AG20443 (cell line): ENCODE results near the gene CMSS1.
A peak's percentile ranks its signal among the peaks of the same experiment; 100 is the strongest.

Experiments
- DNase-seq: peaks from one replicate; pipeline ENCODE4 v3.0.0; 2012; ENCODE audit warnings: low spot score, mixed read lengths

The CMSS1 gene

GRCh38 chr3:99903869-99904268 lies 86.2 kb downstream of the CMSS1 start:
- DNase-seq = no peak

- DNase-seq = no peak
These were observed 90.4 kb downstream of the CMSS1 start for GRCh38 chr3:99907959-99908544.

GRCh38 chr3:99909714-99910495 lies 92.2 kb downstream of the CMSS1 start:
- no peak for DNase-seq

- DNase-seq = no peak
These were observed 93.2 kb downstream of the CMSS1 start for GRCh38 chr3:99910752-99911290.

GRCh38 chr3:99911433-99911832 lies 93.8 kb downstream of the CMSS1 start:
- DNase-seq = no peak

- no peak for DNase-seq
These were observed 98.3 kb downstream of the CMSS1 start for GRCh38 chr3:99915906-99916432.

- DNase-seq = no peak
These were observed 101.1 kb downstream of the CMSS1 start for GRCh38 chr3:99918715-99919114.

- DNase-seq = no peak
These were observed 102.0 kb downstream of the CMSS1 start for GRCh38 chr3:99919694-99920093.

- peak; percentile 66 for DNase-seq
These were observed 103.1 kb downstream of the CMSS1 start for GRCh38 chr3:99920481-99921376.

- no peak for DNase-seq
These were observed 103.7 kb downstream of the CMSS1 start for GRCh38 chr3:99921377-99921695.

GRCh38 chr3:99921986-99922385 lies 104.3 kb downstream of the CMSS1 start:
- DNase-seq = no peak

GRCh38 chr3:99923873-99924272 lies 106.2 kb downstream of the CMSS1 start:
- no peak for DNase-seq

GRCh38 chr3:99925584-99926230 lies 108.0 kb downstream of the CMSS1 start:
- DNase-seq = peak; percentile 62

- no peak for DNase-seq
These were observed 110.2 kb downstream of the CMSS1 start for GRCh38 chr3:99927671-99928457.

GRCh38 chr3:99928771-99929744 lies 111.4 kb downstream of the CMSS1 start:
- no peak for DNase-seq

- peak; percentile 69 for DNase-seq
These were observed 112.1 kb downstream of the CMSS1 start for GRCh38 chr3:99929745-99930139.

- no peak for DNase-seq
These were observed 113.4 kb downstream of the CMSS1 start for GRCh38 chr3:99931059-99931458.

- no peak for DNase-seq
These were observed 116.5 kb downstream of the CMSS1 start for GRCh38 chr3:99933971-99934750.
